G401.6 (cell line): ENCODE measurements around the gene CCDC69.

Experiments
- FAIRE-seq: peaks from 2 replicates; lab custom pipeline; 2012; peaks lifted over from hg19 to GRCh38; lab: Jason Lieb, UNC

The CCDC69 gene

DNA sequence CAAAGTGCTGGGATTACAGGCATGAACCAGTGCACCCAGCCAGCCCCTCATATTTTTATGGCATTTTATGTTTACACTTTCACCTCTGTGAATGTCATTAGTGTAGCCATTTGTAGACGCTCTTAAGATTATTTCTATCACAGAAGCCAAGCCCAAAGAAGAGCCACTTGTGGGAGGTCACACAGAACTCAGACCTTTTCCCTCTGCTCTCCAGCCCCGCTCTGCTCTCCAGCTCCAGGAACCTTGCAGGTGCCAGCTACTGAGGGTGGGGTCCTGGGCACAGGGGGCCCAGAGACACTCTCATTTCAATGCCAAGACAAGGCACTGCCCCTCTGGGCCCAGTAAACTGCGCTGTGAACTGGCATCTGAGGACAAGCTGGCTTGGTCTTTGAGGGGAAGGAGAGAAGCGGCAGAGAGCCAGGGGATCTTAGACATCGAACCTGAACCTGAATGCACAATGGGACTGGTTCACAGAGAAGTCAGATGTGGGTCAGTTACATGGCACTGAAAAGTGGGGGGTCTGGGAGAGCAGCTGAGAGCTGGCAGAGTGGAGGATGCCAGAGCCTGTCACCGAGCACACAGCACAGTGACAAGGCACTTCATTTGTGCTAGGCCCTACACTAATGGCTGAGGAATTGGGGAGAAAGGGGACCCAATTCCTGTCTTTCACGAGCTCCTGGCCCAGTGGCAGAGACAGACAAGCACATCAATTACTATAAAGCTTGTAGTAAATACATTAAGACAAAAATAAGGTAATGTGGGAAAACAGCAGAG is 83.0 kb downstream of the CCDC69 start:
- FAIRE-seq, result no peak

DNA sequence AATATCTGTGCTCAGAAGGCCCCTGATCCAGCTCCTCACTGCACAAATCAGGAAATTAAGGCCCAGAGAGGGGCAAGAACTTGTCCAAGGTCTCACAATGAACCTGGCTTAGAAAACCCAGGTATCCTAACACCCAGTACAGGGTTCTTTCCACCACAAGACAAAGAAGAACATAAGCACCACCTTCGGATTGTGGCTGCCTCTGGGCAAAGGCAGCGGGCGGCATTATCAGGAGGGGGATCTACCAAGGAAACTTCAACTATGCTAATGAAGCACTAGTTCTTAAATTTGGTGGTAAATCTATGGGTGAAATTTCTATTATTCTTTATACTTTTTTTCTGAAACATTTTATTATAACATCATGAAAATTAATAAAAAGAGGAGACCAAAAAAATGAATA is 84.2 kb downstream of the CCDC69 start:
- no peak for FAIRE-seq

DNA sequence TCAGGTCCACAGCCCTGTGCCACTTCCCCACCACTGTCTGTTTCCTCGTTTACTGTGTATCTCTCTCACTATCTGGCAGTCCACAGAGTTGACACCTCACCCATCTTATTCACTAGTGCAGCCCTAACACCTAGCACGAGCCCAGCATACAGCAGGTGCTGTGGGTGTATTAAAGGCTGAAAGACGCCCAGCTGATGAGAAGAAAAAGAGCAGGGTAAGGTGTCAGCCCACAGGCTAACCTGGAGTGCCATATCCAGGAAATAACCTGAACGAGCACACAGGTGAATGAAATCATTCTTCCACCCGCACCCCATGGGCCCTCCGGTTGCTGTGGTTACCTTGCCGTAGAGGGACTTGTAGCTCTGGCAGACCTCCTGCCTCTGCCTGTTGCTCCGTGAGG is 84.9 kb downstream of the CCDC69 start:
- no peak for FAIRE-seq

DNA sequence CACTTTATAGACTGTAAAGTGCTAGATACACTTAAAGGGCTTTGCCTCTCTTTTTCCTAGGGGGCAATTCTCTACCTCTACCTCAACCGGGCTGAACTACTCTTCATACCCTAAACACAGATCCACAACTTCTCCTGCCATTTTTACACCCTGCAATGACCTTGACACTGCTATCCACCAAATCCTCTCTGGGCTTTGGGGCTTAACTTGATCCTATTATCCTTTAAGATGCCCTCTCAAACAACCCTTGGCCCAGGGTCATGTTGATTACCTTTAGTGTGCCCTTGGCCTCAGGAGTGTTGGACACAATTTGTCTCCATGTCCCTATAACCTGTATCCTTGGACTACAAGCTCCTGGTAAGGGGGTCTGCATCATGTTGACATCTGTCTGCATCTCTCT is 85.8 kb downstream of the CCDC69 start:
- no peak for FAIRE-seq

DNA sequence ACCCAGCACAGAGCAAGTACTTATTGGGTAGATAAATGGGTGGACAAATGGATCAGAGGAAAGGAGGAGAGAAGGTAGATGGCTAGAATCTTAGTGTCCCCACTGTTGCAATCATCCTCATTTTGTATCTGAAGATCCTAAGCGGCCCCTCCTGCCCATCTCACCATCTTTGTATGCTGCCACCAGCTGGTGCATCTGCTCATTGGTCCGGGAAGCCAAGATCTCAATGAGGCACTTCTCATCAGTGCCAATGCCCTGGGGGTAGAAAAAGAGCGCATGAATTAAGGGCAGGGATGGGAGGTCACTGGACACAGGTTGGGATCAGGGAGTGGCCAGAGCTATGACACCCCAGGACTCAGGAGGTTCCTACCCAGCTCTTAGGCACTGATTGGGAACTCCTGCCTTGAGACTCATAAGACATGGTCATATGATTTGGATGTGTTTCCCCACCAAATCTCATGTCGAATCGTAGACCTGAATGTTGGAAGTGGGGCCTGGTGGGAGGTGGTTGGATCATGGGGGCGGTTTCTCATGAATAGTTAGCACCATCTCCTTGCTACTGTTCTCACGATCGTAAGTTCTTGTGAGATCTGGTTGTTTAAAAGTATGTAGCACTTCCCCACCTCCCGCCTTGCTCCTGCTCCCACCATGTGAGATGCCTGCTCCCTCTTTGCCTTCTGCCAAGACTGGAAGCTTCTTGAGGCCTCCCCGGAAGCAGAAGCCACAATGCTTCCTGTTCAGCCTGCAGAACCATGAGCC is 86.6 kb downstream of the CCDC69 start:
- FAIRE-seq, result no peak

DNA sequence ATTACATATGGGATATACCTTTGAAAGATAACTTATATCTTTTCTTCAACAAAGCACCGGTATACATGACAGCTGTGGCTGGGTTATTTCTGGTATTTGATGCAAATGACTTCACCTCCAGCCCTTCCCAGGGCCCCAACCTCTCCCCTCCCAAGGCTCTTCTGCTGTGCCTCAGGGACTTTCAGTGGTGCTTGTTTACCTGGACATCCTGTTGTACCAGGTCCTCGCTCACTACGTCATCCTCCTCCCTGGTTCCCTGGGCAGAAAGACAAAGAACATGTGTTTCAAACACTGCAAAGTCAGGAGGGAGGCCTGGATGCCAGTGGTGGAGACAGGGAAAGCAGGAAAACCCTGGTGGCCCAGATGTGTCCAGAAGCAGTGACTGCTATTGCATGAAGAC is 89.7 kb downstream of the CCDC69 start:
- FAIRE-seq, result no peak

DNA sequence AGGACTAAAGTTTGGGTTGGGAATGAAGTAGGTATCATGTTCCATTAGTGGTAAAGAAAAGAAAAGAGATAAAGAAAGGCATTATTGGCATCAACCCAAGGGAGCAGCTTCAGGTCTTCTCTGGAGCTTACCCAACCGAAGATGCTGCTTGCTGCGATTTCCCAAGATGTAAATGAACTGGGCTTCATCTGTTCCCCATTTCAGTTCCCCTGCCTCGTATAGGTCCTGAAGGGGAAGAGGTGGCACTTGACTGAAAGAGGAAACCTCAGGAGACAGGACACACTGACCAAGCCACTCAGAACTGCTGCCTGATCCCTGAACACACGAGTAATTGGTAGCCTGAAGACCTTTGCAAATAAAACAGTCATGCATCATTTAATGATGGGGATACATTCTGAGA is 90.9 kb downstream of the CCDC69 start:
- no peak for FAIRE-seq
